Stimulated activated CD4-positive, alpha-beta T cell treated with anti-CD3 and anti-CD28 coated beads, Interleukin-2, amount 100 ng/mL, for 48 hours (primary cell): ENCODE results near the gene HRC.

Experiments
- DNase-seq, 2 donors: peaks; one replicate each; pipeline ENCODE4 v3.0.0-alpha.2; 2020

HRC gene

DNA sequence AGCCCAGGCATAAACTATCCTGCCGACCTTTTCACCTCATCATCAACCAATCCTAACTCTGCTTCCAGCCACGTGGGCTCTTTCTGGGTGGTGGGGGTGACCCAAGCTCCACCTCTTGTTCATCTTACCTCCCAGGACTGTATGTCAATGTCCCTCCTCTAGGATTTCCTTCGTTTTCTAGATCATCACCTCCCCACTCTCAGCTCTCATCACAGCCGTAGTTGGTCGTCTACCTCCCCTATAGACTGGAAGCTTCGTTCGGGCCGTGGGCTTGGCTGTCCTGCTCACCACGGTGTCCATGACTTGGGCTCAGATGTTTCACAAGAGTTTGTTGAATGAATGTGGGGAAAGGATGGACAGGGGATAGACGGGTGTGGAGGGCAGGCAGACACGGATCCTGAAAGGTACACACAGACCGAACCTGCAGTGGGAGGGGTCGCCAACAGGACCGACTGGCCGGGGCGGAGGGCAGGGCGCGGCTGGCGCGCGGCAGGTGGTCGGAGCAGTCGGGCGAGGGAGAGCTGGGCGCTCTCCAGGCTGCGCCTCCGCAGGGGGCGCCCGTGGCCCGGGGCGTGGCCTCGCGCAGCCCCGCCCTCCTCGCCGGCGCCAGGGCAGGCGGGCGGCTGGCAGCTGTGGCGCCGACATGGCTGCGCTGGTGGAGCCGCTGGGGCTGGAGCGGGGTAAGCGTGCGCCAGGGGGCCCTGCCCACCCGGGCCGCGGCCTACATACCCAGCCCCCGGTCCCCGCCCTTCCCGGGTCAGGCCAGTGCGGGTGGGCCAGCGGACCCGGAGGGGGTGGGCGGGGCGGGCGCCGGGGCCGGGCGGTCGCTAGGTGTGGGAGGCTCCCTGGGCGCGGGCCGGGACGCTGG lies 41.2 kb downstream of the HRC start, which contains the start of gene LIN7B:
Gene LIN7B (plus strand): TSS at position 609 of the 868 bp plus-strand sequence. CDS start 35 bp downstream, at position 644.
- peak; percentile 65 to 78 for DNase-seq

- DNase-seq, result no peak
Measured at GRCh38 chr19:49111218-49111998, 43.8 kb downstream of the HRC start.

- no peak for DNase-seq
Measured at GRCh38 chr19:49110567-49110966, 44.6 kb downstream of the HRC start.

- DNase-seq, result no peak
Measured at GRCh38 chr19:49109569-49110233, 45.5 kb downstream of the HRC start.

- DNase-seq, result no peak
Measured at GRCh38 chr19:49109051-49109450, 46.1 kb downstream of the HRC start.

DNA sequence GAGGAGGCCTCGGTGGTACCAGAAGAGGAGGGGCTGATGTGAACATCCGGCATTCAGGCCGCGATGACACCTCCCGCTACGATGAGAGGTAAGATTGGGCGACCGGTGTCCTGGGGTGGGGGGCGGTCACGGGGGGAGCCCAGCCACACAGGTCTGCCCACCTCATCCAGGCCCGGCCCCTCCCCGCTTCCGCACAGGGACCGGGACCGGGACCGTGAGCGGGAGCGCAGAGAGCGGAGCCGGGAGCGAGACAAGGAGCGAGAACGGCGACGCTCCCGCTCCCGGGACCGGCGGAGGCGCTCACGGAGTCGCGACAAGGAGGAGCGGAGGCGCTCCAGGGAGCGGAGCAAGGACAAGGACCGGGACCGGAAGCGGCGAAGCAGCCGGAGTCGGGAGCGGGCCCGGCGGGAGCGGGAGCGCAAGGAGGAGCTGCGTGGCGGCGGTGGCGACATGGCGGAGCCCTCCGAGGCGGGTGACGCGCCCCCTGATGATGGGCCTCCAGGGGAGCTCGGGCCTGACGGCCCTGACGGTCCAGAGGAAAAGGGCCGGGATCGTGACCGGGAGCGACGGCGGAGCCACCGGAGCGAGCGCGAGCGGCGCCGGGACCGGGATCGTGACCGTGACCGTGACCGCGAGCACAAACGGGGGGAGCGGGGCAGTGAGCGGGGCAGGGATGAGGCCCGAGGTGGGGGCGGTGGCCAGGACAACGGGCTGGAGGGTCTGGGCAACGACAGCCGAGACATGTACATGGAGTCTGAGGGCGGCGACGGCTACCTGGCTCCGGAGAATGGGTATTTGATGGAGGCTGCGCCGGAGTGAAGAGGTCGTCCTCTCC lies 47.4 kb downstream of the HRC start:
- no peak for DNase-seq

DNA sequence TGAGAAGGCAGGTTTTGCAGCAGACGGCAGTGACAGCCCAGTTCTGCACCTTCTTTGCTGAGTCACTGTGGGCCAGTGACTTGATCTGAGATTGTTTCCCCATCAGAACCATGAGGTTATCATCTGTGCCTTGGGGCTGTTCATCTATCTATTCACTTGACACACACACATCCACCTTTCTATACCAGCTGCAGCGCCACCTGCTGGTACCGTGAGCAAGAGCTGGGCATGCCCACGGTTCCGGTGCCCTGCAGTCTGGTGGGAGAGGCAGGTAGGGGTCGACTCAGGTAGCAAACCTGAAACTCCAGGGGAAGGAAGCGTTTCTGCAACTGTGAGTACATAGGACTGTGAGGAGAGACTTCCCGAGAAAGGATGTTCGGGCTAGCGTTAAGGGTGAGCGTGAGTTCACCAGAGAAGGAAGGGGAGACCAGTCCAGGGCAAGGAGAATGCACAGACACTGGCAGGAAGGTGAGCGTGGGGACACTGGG lies 48.5 kb downstream of the HRC start:
- peak; percentile 64 to 75 for DNase-seq

DNA sequence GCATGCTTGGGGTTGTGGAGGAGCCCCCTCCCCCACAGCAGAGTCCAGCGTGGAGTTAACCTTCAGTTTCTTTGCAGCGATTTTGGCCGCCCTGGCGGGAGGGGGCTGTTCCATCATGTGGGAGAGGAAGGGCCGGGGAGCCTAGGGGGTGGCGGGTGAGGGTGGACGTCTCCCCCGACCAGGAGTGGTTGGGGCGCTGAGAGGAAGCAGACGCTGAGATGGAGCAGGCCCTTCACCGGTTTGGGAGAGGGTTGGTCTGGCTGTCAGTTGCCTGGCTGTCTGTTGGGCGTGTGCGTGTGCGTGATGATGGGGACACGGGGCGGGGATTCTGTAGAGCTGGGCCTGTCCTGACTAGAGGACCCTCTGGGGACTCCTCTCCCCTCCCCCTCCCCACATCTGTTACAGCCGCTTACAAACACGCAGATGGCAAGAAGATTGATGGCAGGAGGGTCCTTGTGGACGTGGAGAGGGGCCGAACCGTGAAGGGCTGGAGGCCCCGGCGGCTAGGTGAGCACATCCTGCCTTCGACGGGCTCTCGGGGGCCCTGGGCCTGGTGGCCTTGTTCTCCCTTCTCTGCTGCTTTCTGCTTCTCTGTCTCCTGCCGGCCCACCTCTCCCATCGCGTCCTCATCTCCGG lies 50.8 kb downstream of the HRC start:
- DNase-seq, result no peak

GRCh38 chr19:49103331-49104085 lies 51.7 kb downstream of the HRC start:
- DNase-seq, result no peak

DNA sequence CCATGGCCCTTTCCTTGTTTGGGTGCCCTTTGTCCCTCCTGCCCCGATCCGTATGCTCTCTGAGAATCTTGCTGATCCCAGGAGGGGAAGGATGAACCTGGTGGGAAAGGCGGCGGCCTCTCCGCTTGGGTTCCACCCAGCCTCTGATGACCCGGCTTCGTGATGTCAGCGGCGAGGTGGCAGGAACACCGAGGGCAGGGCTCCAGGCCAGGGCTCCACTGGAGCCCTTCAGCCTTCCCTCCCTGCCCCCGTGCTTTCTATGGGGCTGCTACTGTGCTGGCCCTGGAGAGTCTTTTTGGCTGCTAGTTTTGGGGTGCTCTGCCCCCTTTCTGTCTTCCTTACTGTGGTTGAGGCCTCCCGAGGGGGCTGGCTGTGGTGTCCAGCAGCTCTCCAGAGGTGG lies 52.9 kb downstream of the HRC start:
- DNase-seq, result no peak
